MM.1S (cell line): Measurements from ENCODE around the gene DCANP1.

ENCODE experiments used
- DNase-seq: peaks from one replicate; pipeline ENCODE4 v3.0.0-alpha.2; 2015
- H2AFZ ChIP-seq: fragments of 300-600 bp; sonication (generic); 2 replicates; pipeline ENCODE4 v1.6.0; 2016; ENCODE audit warnings: antibody characterized with exemption, low read length
- H3F3A ChIP-seq: fragments of 300-600 bp; sonication (generic); 2 replicates; pipeline ENCODE4 v1.6.1; 2016; ENCODE audit warnings: mild to moderate bottlenecking, antibody characterized with exemption, low read length, moderate library complexity, mixed read lengths; ENCODE audit not compliant: insufficient read depth
- H3K27ac ChIP-seq: fragments of 300-600 bp; sonication (generic); 2 replicates; pipeline ENCODE4 v1.5.1; 2016; ENCODE audit warnings: mild to moderate bottlenecking, low read length
- H3K27me3 ChIP-seq: fragments of 300-600 bp; sonication (generic); replicated peaks from 2 replicates; pipeline ENCODE4 v1.6.0; 2016; ENCODE audit warnings: low read length; ENCODE audit not compliant: insufficient read depth
- H3K36me3 ChIP-seq: fragments of 300-600 bp; sonication (generic); replicated peaks from 2 replicates; pipeline ENCODE4 v1.6.1; 2016; ENCODE audit warnings: mild to moderate bottlenecking, low read length, mixed read lengths; ENCODE audit not compliant: insufficient read depth
- H3K4me1 ChIP-seq: fragments of 300-600 bp; sonication (generic); 2 replicates; pipeline ENCODE4 v1.6.1; 2016; ENCODE audit warnings: low read length, mixed read lengths
- H3K4me2 ChIP-seq: fragments of 300-600 bp; sonication (generic); 2 replicates; pipeline ENCODE4 v1.6.0; 2016; ENCODE audit warnings: low read depth, low read length
- H3K4me3 ChIP-seq: fragments of 300-600 bp; sonication (generic); 2 replicates; pipeline ENCODE4 v1.5.1; 2016; ENCODE audit warnings: low read length, mixed read lengths
- H3K79me2 ChIP-seq: fragments of 300-600 bp; sonication (generic); 2 replicates; pipeline ENCODE4 v1.6.1; 2016; ENCODE audit warnings: mixed run types, low read length, mixed read lengths
- H3K9ac ChIP-seq: fragments of 300-600 bp; sonication (generic); 2 replicates; pipeline ENCODE4 v1.6.1; 2016; ENCODE audit warnings: low read length, mixed read lengths
- H3K9me2 ChIP-seq: fragments of 300-600 bp; sonication (generic); replicated peaks from 2 replicates; pipeline ENCODE4 v1.6.1; 2016; ENCODE audit warnings: mild to moderate bottlenecking, low read length, mixed read lengths; ENCODE audit not compliant: insufficient read depth
- H3K9me3 ChIP-seq: fragments of 300-600 bp; sonication (generic); replicated peaks from 2 replicates; pipeline ENCODE4 v1.6.1; 2016; ENCODE audit warnings: mild to moderate bottlenecking, low read length, mixed read lengths; ENCODE audit not compliant: insufficient read depth
- H4K20me1 ChIP-seq: fragments of 300-600 bp; sonication (generic); 2 replicates; pipeline ENCODE4 v1.6.1; 2016; ENCODE audit warnings: mild to moderate bottlenecking, low read length, moderate library complexity, mixed read lengths; ENCODE audit not compliant: insufficient read depth
- CTCF ChIP-seq: fragments of 300-600 bp; sonication (generic); IDR thresholded peaks from 2 replicates; pipeline ENCODE4 v1.5.1; 2016; ENCODE audit warnings: antibody characterized with exemption, low read length, mixed read lengths
- EZH2 ChIP-seq: fragments of 300-600 bp; sonication (generic); optimal IDR thresholded peaks from 2 replicates; pipeline ENCODE3; 2017; ENCODE audit warnings: low read depth, mild to moderate bottlenecking, antibody characterized with exemption, low read length, mixed read lengths
- EZH2phosphoT487 ChIP-seq: fragments of 300-600 bp; sonication (generic); IDR thresholded peaks from 2 replicates; pipeline ENCODE4 v1.6.1; 2018; ENCODE audit warnings: antibody characterized with exemption, low read length

DCANP1 gene

GRCh38 chr5:135467871-135468485 is 20.8 kb upstream of the DCANP1 start:
- Histone ChIP-seq H3K4me3 (no peak overlapping the region), H2AFZ (no peak overlapping the region), H3K27ac (no peak overlapping the region), H3K36me3 (no peaks in the 10 kb centered on the region), H3K4me1 (no peaks in the 10 kb centered on the region), H3K4me2 (no peak overlapping the region), H3K9me3 (no peaks in the 10 kb centered on the region), H3K9ac (no peak overlapping the region), H4K20me1 (no peaks in the 10 kb centered on the region), H3K79me2 (no peaks in the 10 kb centered on the region), H3K27me3 (no peaks in the 10 kb centered on the region), H3K9me2 (no peaks in the 10 kb centered on the region), H3F3A (no peaks in the 10 kb centered on the region)
- no peak for TF ChIP-seq CTCF
- DNase-seq: no peak

- no peak for TF ChIP-seq EZH2
- TF ChIP-seq CTCF: no peak
- TF ChIP-seq EZH2phosphoT487: no peak
- H3K27me3 ChIP-seq: no peaks in the 10 kb centered on the region
Observed at GRCh38 chr5:135467051-135467625, 20.0 kb upstream of the DCANP1 start.

GRCh38 chr5:135466178-135467050 is 19.3 kb upstream of the DCANP1 start:
- Histone ChIP-seq H3K4me3 (0 out of 2 replicates have a peak overlapping the region, but pooled peaks have one; percentile 33), H3F3A (no peaks in the 10 kb centered on the region), H3K27me3 (peaks cover 2% of the 10 kb centered on the region; the same call in 1 of the 2 replicates), H3K79me2 (no peaks in the 10 kb centered on the region), H3K4me2 (peak overlapping the region; percentile 67), H3K27ac (no peak overlapping the region), H3K4me1 (no peaks in the 10 kb centered on the region), H3K9me3 (no peaks in the 10 kb centered on the region), H4K20me1 (no peaks in the 10 kb centered on the region), H3K36me3 (no peaks in the 10 kb centered on the region), H3K9ac (no peak overlapping the region), H2AFZ (peak overlapping the region; percentile 93), H3K9me2 (no peaks in the 10 kb centered on the region)
- TF ChIP-seq EZH2phosphoT487: no peak
- TF ChIP-seq CTCF: peak; percentile 89
- DNase-seq: peak; percentile 60

More at GRCh38 chr5:135467051-135467625, 20.0 kb upstream of the DCANP1 start:
- H3K4me1 ChIP-seq: no peaks in the 10 kb centered on the region
- H3K9me3 ChIP-seq: no peaks in the 10 kb centered on the region
- H3K27ac ChIP-seq: no peak overlapping the region
- H3K4me3 ChIP-seq: no peak overlapping the region
- no peaks in the 10 kb centered on the region for H4K20me1 ChIP-seq
- no peak overlapping the region for H3K4me2 ChIP-seq
- H2AFZ ChIP-seq: no peak overlapping the region
- no peaks in the 10 kb centered on the region for H3K9me2 ChIP-seq
- H3F3A ChIP-seq: no peaks in the 10 kb centered on the region
- H3K79me2 ChIP-seq: no peaks in the 10 kb centered on the region
- no peak overlapping the region for H3K9ac ChIP-seq
- no peaks in the 10 kb centered on the region for H3K36me3 ChIP-seq
- DNase-seq: no peak
